BE2C (cell line): Measurements from ENCODE around the gene GALNT2.

Source experiments
- DNase-seq: peaks from one replicate; pipeline ENCODE4 v3.0.0-alpha.2; 2020
- H3K27me3 ChIP-seq: fragments of 250-450 bp; sonication (Bioruptor Pico); 2 replicates; pipeline ENCODE4 v1.5.1; 2020; ENCODE audit warnings: mild to moderate bottlenecking
- H3K36me3 ChIP-seq: fragments of 250-450 bp; sonication (Bioruptor Pico); 2 replicates; pipeline ENCODE4 v1.5.1; 2020; ENCODE audit warnings: mild to moderate bottlenecking
- H3K4me1 ChIP-seq: fragments of 250-450 bp; sonication (Bioruptor Pico); 2 replicates; pipeline ENCODE4 v1.5.1; 2020
- H3K4me3 ChIP-seq: 2 replicates; pipeline ENCODE4 v1.5.1; 2011; ENCODE audit warnings: low read depth, low read length
- H3K9me3 ChIP-seq: fragments of 250-450 bp; sonication (Bioruptor Pico); 2 replicates; pipeline ENCODE4 v1.5.1; 2020
- TF ChIP-seq, protein P1 (sequence below): IDR thresholded peaks from 2 replicates; pipeline ENCODE4 v1.5.1; 2012; ENCODE audit warnings: mild to moderate bottlenecking, low read depth, low read length

The GALNT2 gene

DNA sequence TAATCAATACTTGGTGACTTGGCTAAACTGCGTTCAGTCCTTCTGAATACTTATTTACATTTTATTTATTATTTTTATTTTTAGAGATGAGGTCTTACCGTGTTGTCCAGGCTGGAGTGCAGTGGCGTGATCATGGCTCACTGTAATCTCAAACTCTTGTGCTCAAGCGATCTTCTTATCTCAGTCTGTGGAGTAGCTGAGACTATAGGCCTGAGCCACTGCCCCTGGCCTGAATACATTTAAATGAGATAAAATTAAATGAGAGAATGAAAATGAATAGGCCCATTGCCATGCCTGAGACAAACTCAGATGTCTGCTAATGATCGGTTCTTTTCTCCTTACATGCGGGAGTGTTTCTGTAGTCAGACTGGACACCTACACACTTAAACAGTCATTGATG lies 86.0 kb downstream of the GALNT2 start:
- H3K9me3 ChIP-seq: no peaks in the 10 kb centered on the region
- no peak overlapping the region for H3K4me3 ChIP-seq
- TF ChIP-seq, protein P1, sequence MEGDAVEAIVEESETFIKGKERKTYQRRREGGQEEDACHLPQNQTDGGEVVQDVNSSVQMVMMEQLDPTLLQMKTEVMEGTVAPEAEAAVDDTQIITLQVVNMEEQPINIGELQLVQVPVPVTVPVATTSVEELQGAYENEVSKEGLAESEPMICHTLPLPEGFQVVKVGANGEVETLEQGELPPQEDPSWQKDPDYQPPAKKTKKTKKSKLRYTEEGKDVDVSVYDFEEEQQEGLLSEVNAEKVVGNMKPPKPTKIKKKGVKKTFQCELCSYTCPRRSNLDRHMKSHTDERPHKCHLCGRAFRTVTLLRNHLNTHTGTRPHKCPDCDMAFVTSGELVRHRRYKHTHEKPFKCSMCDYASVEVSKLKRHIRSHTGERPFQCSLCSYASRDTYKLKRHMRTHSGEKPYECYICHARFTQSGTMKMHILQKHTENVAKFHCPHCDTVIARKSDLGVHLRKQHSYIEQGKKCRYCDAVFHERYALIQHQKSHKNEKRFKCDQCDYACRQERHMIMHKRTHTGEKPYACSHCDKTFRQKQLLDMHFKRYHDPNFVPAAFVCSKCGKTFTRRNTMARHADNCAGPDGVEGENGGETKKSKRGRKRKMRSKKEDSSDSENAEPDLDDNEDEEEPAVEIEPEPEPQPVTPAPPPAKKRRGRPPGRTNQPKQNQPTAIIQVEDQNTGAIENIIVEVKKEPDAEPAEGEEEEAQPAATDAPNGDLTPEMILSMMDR: no peak
- no peak for DNase-seq
- peaks cover 22% of the 10 kb centered on the region for H3K4me1 ChIP-seq
- H3K27me3 ChIP-seq: no peaks in the 10 kb centered on the region
- H3K36me3 ChIP-seq: no peaks in the 10 kb centered on the region

DNA sequence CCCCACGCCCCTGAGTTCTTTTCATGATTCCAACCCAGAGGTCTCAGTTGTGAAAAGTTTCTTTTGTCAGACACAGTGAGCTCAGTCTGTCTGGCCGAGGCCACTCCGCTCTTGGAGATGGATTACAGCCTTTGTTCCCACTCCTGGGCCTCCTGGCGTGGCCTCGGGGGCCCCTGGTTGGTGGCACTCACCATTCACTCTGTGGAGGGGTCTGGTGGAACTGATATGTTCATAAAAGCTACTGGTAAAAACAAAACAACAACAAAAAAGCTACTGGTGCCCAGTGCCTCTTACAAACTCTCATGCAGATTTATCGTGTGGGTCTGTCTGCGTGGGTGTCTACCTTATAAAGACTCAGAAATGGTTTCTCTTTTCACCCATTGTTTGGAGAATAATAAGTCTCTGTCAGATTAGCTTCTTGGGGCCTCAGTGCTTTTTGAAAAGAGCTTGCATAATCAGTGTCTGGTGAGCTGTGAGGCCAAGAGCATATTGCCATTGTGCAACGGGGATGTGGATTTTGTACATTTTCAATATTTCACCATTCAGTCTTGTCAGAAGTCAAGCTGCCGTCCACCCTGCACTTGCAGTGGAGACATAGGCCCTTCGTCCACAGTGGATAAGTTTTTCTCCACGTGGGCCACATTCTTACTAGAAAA lies 86.7 kb downstream of the GALNT2 start:
- peaks cover 30% of the 10 kb centered on the region for H3K4me1 ChIP-seq
- no peaks in the 10 kb centered on the region for H3K9me3 ChIP-seq
- no peak overlapping the region for H3K4me3 ChIP-seq
- no peaks in the 10 kb centered on the region for H3K27me3 ChIP-seq
- TF ChIP-seq, protein P1: no peak
- no peak for DNase-seq
- H3K36me3 ChIP-seq: no peaks in the 10 kb centered on the region

DNA sequence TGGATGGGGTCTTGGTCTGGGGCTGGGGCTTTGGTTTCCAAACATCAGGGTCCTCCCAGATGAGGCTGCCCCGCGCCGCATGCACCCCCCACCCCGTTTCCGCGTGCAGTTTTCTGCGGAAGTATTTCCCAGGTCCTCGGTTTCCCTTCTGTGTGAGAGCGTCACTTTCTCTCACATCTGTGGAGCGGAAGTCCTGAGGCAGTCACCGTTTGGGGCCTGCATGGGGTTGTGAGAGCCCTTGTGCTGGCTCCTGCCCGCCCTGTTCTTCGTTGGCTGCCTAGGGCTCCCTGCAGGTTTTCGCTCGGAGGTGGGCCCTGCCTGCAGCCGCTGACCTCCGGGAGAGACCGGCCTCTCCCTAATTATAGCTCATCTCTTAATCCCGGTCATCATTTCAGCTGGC lies 88.0 kb downstream of the GALNT2 start:
- Histone ChIP-seq H3K4me3 (no peak overlapping the region), H3K9me3 (no peaks in the 10 kb centered on the region), H3K27me3 (no peaks in the 10 kb centered on the region), H3K36me3 (no peaks in the 10 kb centered on the region), H3K4me1 (peaks cover 32% of the 10 kb centered on the region)
- TF ChIP-seq, protein P1: no peak
- DNase-seq: no peak

DNA sequence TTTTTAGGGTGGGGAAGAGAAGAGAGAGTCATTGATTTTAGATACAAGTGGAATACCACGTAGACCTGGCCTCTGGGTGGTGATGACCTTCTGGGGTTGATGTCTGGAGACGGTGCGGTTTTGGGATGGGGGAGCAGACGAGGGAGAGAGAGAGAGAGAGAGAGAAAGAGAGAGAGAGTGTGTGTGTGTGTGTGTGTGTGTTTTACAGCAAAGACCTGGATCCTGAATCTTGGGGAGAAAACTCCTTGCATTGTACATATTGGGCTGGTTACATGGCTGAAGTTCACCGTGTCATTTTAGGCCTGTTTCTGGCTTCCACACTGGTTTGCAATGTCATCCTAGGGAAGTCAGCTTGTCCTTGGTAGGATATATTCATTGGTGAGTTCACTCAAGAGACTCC lies 89.0 kb downstream of the GALNT2 start:
- TF ChIP-seq, protein P1: no peak
- Histone ChIP-seq H3K27me3 (no peaks in the 10 kb centered on the region), H3K4me1 (peaks cover 32% of the 10 kb centered on the region), H3K4me3 (no peak overlapping the region), H3K36me3 (no peaks in the 10 kb centered on the region), H3K9me3 (no peaks in the 10 kb centered on the region)
- DNase-seq: no peak

DNA sequence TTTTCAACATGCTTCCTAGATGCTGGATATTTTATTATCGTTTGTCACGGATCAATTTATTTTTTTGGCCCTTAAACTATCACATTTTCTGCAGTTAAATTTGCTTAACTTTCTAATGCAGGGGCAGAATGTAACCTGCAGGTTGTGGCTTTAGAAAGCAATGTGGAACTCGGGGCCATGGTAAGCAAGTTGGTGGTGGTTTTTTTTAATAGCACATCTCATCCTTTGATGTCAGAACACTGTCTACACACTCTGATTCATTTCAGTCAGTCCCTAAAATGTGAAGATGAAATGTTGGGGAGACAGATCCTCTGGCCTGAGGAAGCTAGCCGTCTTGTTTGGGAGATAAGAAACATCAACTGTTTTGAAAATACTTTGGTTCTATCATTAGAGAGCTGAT lies 89.5 kb downstream of the GALNT2 start:
- peaks cover 32% of the 10 kb centered on the region for H3K4me1 ChIP-seq

More for the DNA sequence above, 89.5 kb downstream of the GALNT2 start:
- Histone ChIP-seq H3K4me3 (no peak overlapping the region), H3K36me3 (no peaks in the 10 kb centered on the region), H3K9me3 (no peaks in the 10 kb centered on the region), H3K27me3 (no peaks in the 10 kb centered on the region)
- no peak for DNase-seq
- TF ChIP-seq, protein P1: no peak
